ENCODE results near the gene KCNQ1.

Gene KCNQ1

DNA sequence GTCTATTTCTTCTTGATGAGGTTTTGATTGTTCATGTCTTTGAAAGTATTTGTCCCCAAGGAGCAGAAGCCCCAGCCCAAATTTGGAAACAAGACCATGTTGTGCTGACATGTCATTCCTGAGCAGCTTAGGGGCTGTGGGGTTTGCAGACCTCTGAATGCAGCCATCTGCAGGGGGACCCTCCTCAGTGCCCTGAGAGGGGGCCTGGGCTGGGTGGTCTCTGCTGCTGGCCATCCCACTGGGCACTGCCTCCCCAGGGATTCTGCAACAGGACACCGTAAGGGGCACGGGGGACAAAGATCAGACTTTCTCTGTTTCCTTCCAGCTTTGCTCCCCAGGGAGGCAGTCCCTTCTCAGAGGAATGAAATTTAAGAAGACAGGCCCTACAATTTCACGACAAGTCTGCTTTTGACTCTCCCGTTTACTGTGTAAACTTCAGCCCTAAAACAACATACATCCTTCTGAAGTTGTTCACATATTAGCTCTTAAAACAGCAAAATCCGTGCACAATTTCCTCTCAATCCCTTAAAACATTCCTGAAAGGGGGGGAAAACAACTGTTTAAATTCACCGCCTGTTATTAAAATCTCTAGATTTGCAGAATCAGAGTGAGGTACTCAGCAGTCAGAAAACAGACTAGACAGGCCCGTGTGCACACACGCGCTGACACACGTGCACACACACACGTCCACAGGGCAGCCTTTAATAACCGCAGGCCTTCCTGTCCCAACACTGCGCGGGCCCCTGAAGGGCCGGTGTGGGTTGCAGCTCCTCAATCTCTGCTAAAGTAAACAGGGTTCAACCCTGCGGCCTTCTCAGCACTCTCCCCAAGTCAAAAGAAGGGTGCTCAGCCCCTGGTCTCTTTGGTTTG lies 109.8 kb downstream of the KCNQ1 start:
- no peak for DNase-seq

DNA sequence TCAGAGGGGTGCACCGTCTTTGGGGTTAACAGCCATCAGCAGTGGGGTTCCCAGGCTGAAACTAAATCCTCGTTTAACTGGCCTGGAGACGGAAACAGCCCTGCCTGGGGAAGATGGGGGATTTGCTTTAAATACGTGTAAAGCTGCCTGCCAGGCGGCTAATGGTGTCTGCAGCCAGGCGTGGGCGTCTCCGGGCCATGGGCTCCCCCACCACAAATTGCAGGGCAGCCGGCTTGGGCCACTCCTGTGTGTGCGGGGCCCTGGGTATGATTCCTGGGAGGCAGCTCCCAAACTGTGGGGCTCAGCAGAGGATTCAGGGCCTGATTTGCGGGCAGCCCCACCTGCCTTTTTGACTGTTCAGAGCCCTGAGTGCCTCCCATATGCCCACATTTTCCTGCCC lies 110.5 kb downstream of the KCNQ1 start:
- DNase-seq = no peak

DNA sequence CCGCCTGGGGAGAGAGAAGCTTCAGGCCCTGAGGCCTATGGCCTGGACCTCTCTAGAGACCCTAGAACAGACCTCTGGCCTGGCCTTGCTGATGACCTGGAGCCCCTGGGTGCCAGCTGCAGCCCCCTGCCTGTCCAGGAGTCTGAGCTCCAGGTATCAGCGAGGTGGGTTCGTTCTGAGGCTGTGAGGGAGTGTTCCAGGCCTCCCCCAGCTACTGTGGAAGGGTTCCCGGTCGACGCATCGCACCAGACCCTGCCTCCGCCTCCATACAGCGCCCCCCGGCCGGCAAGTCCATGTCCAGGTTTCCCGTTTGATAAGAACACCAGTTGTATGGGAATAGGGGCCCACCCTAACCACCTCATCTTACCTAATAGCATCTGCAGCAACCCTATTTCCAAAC lies 111.1 kb downstream of the KCNQ1 start:
- no peak for DNase-seq

DNA sequence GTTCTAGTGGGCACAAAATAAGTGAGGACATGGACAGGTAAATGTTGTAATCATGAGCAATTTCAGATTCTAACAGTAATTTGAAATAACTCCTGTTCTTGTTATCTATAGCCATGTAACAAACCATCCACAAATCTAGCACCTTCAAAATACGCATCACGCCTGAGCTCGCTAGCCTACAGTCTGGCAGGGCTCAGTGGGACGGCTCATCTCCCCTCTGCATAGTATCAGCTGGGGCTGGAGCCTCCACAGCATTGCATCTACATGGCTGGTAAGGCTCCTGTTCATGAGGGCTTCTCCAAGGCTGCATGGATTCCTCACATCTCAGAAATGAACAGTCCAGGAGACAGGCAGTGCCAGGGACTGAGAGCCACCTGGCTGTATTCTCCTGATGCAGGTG lies 112.6 kb downstream of the KCNQ1 start:
- no peak for DNase-seq

DNA sequence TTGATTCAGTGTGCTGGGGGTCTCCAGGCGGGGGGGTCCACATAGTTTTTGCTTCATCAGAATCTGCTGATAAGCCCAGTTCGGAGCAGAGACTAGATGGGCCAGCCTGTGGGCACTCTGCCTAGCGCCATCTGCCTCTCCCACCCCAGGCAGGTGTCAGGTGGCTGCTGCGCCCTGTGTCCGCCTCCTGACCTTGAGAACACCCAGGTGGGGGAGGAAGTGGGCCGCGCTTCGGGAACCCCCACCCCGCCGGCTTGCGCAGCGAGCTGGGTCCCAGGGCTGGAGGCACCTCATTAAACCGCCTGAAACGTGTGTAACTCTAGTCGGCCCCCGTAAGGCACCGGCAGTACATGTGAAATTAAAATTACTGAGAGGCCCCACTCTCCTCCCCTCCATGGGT lies 113.6 kb downstream of the KCNQ1 start:
- no peak for DNase-seq

DNA sequence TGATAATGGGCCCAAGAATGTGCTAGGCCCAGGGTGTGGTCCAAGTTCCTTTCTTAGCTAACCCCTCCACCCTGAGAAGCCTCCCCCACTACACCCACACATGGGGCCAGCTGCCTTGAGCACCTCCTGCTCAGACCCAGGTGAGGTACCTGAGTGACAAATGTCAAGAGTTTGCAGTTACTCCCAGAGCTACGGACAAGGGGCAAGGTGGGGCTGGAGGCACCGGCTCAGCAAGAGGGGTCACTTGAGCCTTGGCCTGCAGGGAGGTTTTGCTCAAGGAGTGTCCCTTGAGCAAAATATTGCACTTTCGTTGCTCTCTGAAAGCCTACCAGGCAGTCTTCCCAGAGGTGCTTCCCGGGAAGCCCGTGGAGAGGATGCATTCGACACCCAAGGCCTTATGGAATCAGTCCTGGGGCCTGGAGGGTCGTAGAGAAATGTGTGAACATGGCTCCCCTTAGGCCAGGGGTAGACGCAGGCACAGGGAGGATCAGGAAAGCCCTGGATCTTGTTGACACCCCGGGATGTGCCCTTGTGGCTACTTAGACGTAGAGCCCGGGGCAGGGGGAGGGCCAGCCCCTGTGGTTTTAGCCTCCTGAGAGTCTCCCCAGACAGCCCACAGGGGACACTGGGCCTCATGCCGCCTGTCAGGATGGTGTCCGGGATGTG lies 114.2 kb downstream of the KCNQ1 start:
- no peak for DNase-seq

DNA sequence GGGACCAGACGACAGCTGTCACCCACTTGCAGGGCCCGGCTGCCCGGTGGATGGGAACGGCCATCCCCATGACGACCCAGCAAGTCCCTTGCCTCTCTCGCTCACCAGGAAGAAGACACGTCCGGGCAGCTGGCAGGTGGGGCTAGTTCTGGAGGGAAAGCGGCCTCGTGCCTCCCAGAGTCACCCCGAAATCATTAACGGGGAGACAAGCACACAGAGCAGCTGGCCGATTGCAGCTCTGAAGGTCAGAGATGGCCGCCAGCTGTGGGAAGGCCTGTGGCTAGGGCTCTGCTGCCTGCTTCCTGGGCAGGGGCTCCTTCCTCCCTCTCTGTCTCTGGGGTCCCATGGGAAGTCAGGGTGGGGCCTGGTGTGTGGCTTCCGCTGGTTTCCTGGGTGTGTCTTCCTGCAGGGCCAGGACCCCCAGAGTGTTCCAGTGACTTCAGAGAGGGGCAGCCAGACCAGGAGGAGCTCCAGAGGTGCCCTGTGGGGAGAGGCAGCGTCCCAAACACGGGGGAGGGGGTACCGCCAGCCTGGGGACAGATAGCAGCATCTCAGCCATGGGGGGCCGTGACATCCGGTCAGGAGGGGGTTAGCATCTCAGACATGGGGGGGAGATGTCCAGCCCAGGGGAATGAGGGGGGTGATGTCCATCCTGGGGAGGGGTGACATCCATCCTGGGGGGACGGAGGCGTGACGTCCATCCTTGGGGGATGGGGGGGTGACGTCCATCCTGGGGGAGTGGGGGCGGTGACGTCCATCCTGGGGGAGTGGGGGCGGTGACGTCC lies 114.9 kb downstream of the KCNQ1 start:
- no peak for DNase-seq

DNA sequence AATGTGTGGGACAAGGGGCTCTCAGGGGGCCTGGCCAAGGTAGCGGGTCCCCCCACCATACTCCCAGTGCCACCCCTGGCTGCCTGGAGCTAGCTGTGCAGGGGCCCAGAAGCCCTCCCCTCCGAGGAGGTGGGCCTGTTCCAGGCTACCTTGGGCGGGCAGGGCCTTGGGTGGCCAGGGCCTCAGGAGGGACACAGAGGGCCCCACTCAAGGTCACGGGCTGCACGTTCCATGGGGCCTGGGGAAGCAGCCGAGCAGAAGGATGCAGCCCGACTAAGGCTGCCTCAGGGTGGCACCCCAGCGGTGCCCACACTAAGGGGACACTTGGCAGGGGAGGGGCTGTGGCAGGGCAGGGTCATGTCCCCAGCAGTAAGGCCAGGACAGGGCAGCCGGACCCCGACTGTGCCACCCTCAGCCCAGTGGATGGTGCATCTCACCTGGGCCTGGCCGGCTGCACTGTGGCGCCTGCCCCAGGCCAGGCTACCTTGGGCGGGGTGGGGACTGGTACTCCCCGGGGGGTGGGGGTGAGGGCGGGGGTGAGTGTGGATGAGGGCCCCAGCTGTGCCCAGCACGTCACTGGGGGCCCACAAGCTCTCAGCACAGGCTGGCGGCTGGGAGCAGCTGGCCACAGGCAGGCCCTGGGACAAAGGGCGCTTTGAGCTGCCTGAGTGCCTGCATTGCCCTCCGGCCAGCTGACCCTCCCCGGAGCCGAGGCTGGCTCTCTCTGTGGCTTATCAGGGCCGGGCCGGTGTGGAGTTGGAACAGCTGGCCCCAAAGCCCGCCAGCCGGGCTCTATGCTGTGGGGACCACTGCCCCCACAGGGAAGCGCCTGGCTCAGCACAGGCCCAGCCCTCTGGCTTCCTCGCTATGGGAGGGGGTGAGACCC lies 117.1 kb downstream of the KCNQ1 start:
- no peak for DNase-seq

DNA sequence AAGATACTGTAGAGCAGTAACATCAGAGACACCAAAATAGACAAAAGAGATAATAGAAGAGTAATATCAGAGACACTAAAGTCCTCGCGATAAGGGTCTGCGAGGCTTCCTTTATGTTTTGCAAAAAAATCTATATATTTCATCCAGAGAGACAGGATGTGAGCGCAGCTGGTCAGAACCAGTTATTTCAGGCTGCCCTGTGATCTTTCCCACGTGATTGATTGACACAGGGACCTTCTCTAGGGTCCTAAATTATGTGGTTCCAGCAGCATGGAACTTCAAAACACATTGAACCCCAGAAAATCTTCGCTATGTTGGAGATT lies 118.0 kb downstream of the KCNQ1 start:
- DNase-seq = no peak

DNA sequence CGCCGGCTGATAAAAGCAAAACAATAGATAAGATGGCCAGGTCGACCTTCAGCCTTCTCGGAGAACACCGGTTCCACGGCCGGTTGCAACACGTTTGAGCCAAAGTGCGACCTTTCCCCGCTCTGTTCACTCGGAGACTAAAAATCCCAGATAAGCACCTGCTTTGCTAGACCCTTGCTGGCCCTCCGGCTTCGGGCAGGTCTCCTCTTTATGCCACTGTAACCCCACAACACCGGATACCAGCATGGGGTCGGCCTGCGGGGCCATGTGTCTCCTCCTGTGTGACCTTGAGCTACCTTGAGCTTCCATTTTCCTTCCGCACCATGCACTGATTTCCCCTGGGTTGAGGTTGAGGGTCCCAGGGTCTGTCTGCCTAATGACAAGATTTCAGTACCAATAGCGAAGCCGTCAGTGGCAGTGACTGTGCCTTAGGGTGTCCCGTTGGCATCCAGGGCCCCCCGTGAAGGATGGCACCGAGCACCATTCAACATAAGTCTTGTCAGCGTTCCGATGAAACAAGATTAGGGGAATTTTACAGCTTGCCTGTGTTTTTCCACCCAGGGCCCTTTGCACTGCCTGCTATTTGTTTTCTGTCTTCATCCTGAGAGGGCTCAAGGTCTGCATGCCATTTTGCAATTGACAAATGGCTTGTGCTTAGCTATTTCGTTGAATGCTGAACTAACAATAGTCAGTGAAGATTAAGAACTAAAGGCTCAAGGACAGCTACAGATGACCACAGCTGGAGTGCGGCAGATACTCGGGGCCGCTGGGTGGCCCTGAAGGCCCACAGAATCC lies 118.6 kb downstream of the KCNQ1 start:
- DNase-seq = no peak

DNA sequence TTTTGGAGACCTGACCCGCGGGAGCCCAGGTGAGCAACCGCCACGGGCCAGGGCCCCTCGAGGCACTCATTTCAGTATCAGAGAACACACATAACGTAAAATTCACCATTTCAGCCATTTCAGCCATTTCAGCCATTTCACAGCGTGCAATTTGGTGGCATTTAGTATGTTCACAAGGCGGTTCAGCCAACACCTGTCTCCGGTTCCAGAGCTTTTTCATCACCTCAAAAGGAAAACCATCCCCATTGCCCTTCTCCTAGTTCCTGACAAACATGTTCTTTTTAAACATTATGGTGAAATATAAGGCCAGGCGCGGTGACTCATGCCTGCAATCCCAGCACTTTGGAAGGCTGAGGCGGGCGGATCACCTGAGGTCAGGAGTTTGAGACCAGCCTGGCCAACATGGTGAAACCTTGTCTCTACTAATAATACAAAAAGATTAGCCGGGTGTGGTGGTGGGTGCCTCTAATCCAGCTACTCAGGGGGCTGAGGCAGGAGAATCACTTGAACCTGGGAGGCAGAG lies 119.3 kb downstream of the KCNQ1 start:
- no peak for DNase-seq

DNA sequence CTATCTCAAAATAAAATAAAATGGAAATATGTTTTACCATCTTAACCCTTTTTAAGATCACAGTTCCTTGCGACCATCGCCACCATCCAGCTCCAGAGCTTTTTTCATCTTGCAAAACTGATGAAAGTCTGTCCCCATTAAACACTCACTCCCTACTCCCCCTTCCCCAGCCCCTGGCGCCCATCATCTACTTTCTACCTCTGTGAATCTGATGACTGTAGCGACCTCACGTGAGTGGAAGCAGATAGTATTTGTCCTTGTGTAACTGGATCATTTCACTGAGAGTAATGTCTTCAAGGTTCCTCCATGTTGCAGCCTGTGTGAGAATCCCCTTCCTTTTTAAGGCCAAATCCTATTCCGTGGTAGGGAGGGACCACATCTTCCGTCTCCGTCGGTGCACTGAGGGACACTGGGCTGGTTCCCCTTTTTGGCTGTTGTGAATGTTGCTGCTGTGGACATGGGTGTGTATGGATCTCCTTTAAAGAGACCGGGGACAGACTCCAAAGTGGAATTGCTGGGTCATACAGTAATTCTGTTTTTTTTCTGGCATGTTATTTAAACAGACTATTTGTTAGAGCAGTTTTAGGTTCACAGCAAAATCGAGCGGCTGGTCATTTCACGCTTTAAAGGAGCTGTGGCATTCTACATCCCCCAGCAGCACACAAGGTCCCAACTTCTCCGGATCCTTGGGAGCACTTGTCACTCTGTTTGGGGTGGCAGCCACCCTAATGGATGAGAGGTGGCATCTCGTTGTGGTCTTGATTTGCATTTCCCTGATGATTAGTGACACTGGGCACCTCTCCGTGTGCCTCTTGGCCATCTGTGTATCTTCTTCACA lies 120.0 kb downstream of the KCNQ1 start:
- DNase-seq = no peak

DNA sequence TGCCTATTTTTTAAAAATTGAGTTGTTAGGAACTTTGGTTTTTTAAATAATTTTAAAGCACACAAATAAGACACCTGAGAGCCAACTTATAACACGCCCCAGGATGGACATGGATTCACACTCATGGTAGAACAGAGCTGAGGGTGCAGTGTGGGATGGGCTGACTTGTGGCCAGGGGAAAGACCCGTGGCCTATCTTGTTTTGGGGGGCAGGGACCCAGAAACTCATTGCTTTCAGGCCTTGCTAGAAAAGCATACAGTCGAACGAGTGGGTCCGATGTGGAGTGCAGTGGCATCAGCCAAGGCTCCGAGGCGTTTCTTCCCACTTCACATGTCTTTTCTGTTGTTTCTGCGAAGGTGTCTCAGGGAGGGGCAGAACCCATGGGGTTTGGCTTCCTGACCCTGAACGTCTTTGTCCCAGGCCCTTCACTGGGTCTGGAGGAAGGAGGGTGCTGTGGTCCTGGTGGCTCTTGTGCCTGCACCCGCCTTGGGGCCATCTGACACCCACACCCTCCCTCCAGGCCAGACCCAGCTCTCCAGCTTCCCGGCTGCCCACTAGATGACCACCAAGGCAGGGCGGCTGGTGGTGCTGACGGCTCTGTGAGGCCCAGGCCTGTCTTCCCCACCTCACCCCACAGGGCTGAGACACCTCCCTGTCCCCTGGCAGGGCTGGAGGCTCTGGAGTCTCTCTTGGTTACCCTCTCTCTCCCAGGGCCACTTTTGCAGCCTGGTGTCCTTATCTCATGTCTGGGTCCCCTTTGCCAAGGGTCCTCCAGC lies 120.8 kb downstream of the KCNQ1 start:
- DNase-seq = no peak

DNA sequence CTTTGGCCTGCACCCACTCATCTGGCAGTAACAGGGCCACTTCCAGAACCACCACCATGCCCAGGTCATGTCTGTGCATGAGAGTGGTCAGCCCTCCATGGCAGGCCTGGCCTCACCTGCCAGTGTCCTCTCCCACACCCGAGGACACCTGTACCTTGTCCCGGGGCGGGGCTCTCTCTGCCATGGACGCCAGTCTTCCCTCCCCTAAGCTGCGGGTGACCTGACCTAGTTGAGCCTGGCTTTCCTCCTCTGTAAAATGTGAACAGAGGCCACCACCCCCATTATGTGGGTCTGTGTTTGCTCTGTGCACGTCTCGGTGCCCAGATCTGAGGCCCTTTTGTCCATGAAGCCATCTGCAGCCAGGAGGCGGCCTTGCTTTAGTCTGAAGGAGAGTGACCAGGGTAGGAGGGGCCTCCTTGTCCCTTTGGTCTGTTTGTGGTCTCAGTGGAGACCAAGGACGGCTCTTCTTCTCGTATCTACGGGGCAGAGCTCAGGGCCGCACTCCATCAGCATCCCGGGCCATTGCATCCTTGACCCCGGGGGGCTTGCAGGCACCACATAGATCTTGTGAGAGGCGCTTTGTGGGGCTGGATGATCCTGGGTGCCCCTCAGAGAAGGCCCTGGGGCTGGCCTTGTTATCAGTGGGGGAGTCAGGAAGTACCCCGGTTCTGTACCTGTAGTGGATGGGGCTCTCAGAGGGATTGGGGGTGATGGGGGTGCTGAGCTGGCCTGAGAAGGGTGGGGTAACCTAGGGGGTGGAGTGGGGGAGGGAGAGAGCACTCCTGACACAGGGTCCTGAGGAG lies 121.6 kb downstream of the KCNQ1 start:
- no peak for DNase-seq

DNA sequence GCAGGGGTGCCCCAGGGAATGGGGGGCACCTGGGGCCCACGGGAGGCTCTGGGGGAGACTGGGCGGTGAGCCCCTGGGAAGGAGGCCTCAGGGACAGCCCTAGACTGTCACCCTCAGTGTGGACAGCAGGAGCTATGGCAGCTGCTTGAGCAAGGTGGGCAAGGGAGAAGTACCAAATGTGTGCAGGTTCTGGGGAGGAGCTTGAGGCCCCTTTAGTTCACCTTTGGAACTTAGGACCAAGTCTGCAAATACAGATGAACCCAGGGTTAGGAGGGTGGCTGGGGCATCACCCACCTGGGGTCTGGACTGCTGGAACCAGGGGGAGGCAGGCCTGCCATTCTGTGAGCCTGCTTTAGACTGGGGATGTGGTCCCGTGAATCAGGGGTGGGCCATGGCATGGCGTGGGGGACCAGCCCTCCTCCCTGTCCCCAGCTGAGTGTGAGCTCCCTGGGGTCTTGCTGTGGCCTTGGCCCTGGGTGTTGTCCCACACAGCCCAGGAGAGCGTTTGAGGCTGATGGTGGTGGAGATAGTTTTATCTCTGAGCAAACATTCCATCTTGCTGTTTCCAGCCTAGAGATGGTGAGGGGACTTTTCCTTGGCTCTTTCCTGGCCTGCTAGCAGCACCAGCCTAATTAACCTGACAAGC lies 122.3 kb downstream of the KCNQ1 start:
- no peak for DNase-seq

DNA sequence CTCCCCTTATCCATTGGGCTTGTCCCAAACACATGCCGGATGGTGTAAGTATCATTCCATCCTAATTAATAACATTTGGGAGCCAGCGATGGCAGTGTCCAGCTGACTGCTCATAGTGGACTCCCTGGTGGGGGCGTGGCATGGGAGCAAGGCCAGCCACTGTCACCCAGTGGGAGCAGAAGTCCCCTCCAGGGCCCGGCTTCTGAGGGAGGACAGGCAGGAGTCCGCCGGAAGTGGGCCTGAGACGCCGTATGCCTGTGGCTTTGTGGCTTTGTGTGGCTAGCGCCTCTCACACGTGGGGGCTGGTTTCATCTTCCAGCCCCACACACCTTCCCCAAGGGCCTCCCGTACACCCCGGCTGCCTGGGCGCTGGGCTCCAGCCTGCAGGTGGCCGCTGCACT lies 124.5 kb downstream of the KCNQ1 start:
- DNase-seq = no peak

DNA sequence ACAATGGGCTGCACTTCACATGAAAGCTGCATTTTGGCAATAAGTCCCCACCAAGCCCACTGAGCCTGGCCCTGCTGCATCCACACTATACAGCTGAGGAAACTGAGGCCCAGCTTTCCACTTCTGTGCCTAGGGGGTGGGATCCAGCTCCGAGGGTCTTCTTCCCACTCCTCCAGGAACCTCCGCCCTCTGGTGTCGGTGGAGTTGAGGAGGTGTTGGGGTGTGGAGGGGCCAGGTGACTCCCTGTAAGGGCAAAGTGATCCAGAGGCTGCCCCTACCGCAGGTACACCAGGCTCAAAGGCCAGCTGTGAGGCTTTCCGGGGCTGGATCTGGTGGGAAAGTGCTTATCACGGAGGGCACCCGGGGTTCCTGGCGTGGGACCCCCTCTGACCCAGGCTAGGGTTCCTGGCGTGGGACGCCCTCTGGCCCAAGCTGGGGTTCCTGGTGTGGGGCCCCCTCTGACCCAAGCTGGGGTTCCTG lies 125.0 kb downstream of the KCNQ1 start:
- no peak for DNase-seq

DNA sequence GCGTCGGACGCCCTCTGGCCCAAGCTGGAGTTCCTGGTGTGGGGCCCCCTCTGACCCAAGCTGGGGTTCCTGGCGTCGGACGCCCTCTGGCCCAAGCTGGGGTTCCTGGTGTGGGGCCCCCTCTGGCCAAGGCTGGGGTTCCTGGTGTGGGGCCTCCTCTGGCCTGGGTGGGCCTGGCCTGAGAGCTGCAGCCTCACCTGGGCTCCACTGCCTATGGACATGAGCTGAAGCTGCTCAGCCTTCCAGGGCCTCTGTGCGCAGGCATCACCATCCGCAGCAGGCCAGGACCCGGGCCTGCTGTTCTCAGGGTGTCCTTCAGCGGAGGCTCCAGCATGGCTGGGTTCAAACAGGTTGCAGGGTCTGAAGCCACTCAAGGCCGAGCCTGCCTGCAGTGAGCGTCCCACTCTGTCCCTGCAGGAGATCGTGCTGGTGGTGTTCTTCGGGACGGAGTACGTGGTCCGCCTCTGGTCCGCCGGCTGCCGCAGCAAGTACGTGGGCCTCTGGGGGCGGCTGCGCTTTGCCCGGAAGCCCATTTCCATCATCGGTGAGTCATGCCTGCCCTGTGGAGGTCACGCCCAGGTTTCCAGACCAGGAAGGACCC lies 125.5 kb downstream of the KCNQ1 start:
- DNase-seq = no peak

Measured in stimulated activated CD4-positive, alpha-beta T cell treated with anti-CD3 and anti-CD28 coated beads, Interleukin-1b, Interleukin-23, amount 100 ng/mL, for 48 hours (primary cell).